GM19438 (cell line): ENCODE results near the gene RC3H1.

Experiments
- ATAC-seq: cut with Tn5 transposase; IDR thresholded peaks from one replicate; pipeline ENCODE4 v1.9.1; 2021; ENCODE audit warnings: low read depth; ENCODE audit not compliant: unreplicated experiment

RC3H1 gene

GRCh38 chr1:173893611-173894010 is 128.5 kb downstream of the RC3H1 start:
- ATAC-seq = no peak

- ATAC-seq = no peak
Measured at GRCh38 chr1:173889885-173890284, 132.3 kb downstream of the RC3H1 start.

DNA sequence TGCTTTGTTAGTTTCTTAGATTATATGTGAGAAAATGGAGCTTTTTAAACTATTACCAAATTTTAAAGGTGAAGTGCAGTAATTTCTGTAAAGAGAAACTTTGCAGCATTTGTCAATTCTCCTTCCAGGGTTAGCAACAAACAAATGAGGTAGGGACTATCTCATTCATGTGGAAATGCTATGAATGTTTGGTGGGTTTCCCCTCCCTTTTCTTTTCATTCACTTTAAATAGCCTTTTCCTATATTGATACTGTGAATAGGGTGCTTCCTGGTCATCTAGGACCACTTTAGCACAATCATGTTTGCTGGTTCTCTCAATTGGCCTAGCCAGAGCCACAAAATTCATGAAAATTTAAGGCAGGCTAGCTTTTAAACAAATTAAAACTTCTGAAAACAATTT is 133.4 kb downstream of the RC3H1 start:
- ATAC-seq = no peak

DNA sequence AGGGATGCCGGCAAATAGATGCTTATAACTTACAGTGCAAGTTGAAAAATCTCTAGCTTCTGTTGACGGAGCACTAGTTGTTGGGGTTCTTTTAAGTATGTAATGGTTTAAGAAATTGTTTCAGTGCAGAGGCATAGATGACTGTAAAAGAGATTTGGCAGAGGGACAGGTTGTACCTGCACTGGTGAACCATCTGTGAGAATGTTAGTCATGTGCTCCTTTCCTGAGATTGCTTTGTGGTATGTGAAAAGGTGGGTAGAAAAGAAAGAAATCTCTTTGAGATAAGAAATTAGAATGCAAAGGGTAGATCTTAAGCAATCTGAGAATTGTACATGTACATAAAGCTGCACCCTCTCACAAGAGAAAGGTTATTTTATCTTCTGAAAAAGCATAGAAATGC is 134.5 kb downstream of the RC3H1 start:
- no peak for ATAC-seq

- ATAC-seq = no peak
Measured at GRCh38 chr1:173886746-173887611, 135.2 kb downstream of the RC3H1 start.

DNA sequence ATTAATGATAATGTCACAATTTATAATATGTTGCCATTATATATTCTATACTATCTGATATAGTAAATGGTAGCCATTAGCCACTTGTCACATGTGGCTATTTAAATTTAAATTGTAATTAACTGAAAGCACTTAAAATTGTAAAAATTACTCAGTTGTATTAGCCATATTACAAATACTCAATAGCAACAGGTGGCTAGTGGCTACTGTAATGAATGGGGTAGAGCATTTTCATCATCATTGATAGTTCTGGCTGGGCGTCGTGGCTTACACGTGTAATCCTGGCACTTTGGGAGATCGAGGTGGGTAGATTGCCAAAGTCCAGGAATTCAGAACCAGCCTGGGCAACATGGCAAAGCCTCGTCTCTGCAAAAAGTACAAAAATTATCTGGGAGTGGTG is 137.5 kb downstream of the RC3H1 start:
- ATAC-seq = no peak
